Sciatic nerve (tissue), 2 donors: ENCODE measurements around the gene GET4. TPM values are rescaled to one million over a fixed set of nuclear protein-coding genes. Genes with fewer than 3 reads are reported as not detected.
"Not testable (repeated sequence)": the region's sequence is repeated elsewhere in the genome, so short reads cannot be mapped to it uniquely, and the experiment has no call there.

Experiments used
- ATAC-seq: fragments of 200-7000 bp; cut with Tn5 transposase; one replicate; pipeline ENCODE4 v1.9.1; 2020; ENCODE audit warnings: mild to moderate bottlenecking, moderate library complexity
- DNase-seq: peaks from one replicate; pipeline ENCODE4 v3.0.0-alpha.2; 2020; ENCODE audit warnings: low spot score
- intact Hi-C: fragments of 100-400 bp; cut with DNase I; formaldehyde crosslinking; loops from one replicate; pipeline ENCODE4 v1.14.2; 2022
- total RNA-seq: library from RNA; stranded (reverse); fragmentation: NEBNext Ultra II Directional; extraction: Animal tissue kit (Norgen Biotek cat#: 25700); gene quantifications from one replicate; pipeline ENCODE4 v1.2.1, GENCODE V29; 2021
- donor health status: DM: no; HTN: no; CAD: no.
- donor health status: DM: no; HTN: no; CAD: no.

The GET4 gene
- total RNA-seq, 1 donor from 2014 or later: 25.4 TPM

GRCh38 chr7:844043-844442, 32.3 kb upstream of the GET4 start:
- intact Hi-C loops: no loop called here
- no peak for ATAC-seq

GRCh38 chr7:844514-844913, 31.8 kb upstream of the GET4 start:
- no peak for DNase-seq
- ATAC-seq: no peak
- intact Hi-C loops: no loop called here

More at GRCh38 chr7:844043-844442, 32.3 kb upstream of the GET4 start:
- no peak for DNase-seq

- DNase-seq (no peak), ATAC-seq (no peak)
- intact Hi-C loops: no loop called here
Observed at GRCh38 chr7:845091-845490, 31.3 kb upstream of the GET4 start.

GRCh38 chr7:845731-846130, 30.6 kb upstream of the GET4 start:
- ATAC-seq (no peak), DNase-seq (no peak)
- intact Hi-C loops: no loop called here

- intact Hi-C loops, ATAC-seq, DNase-seq: not testable (repeated sequence)
Observed at GRCh38 chr7:846958-847650, 29.2 kb upstream of the GET4 start.

GRCh38 chr7:847728-848127, 28.6 kb upstream of the GET4 start:
- ATAC-seq, DNase-seq: not testable (repeated sequence)
- intact Hi-C loops: loop anchor here (1.0 kb wide), 1 partner anchor 46 kb away; no protein-coding TSS in a partner anchor

- DNase-seq (no peak), ATAC-seq (no peak)
- intact Hi-C loops: no loop called here
Observed at GRCh38 chr7:849145-849544, 27.2 kb upstream of the GET4 start.

GRCh38 chr7:849781-850180, 26.6 kb upstream of the GET4 start:
- intact Hi-C loops: no loop called here
- DNase-seq: no peak
- no peak for ATAC-seq

- intact Hi-C loops: no loop called here
- ATAC-seq: no peak
- DNase-seq: no peak
Observed at GRCh38 chr7:851204-851603, 25.1 kb upstream of the GET4 start.

GRCh38 chr7:853366-854117, 22.8 kb upstream of the GET4 start:
- no peak for ATAC-seq
- DNase-seq: no peak
- intact Hi-C loops: no loop called here

- ATAC-seq (no peak), DNase-seq (no peak)
- intact Hi-C loops: no loop called here
Observed at GRCh38 chr7:854118-854775, 22.1 kb upstream of the GET4 start.

- no peak for ATAC-seq
- DNase-seq: no peak
- intact Hi-C loops: no loop called here
Observed at GRCh38 chr7:855686-856369, 20.5 kb upstream of the GET4 start.

- no peak for DNase-seq
- intact Hi-C loops: no loop called here
- ATAC-seq: no peak
Observed at GRCh38 chr7:856444-857095, 19.8 kb upstream of the GET4 start.

GRCh38 chr7:857661-858060, 18.7 kb upstream of the GET4 start:
- DNase-seq: no peak
- intact Hi-C loops: no loop called here

GRCh38 chr7:859359-860030, 16.9 kb upstream of the GET4 start:
- intact Hi-C loops: loop anchor here (10.0 kb wide), 1 partner anchor 75 kb away; no protein-coding TSS in a partner anchor
- DNase-seq: no peak
- ATAC-seq: peak; percentile 27

More at GRCh38 chr7:857661-858060, 18.7 kb upstream of the GET4 start:
- ATAC-seq: no peak

- intact Hi-C loops: loop anchor here (10.0 kb wide), 1 partner anchor 75 kb away; no protein-coding TSS in a partner anchor
- ATAC-seq (no peak), DNase-seq (no peak)
Observed at GRCh38 chr7:860149-860548, 16.2 kb upstream of the GET4 start.

- ATAC-seq (no peak), DNase-seq (no peak)
- intact Hi-C loops: loop anchor here (10.0 kb wide), 1 partner anchor 76 kb away; no protein-coding TSS in a partner anchor
Observed at GRCh38 chr7:861222-861621, 15.1 kb upstream of the GET4 start.

GRCh38 chr7:862157-862556, 14.2 kb upstream of the GET4 start:
- DNase-seq (no peak), ATAC-seq (no peak)
- intact Hi-C loops: loop anchor here (10.0 kb wide), 1 partner anchor 77 kb away; no protein-coding TSS in a partner anchor
